Measurements from ENCODE around the gene SAG. TPM values are rescaled to one million over a fixed set of nuclear protein-coding genes. Genes with fewer than 3 reads are reported as not detected.

The SAG gene
- total RNA-seq, 1 donor from 2014 or later = 0.04 TPM

GRCh38 chr2:233317196-233317943 lies 9.8 kb downstream of the SAG start:
- DNase-seq = no peak
- ChIA-PET POLR2A (interaction anchor here (1.4 kb wide), 1 partner anchor 36 kb away, joined by 4 read pairs; the partner anchor contains the start of gene DGKD), CTCF (interaction anchor here (1.2 kb wide), 1 partner anchor 32 kb away, joined by 5 read pairs; no protein-coding TSS in a partner anchor)
- Mint-ChIP-seq H3K9me3 (no peaks in the 10 kb centered on the region), H3K36me3 (ENCODE audit: low read depth) (no peaks in the 10 kb centered on the region), H3K4me3 (no peak overlapping the region), H3K27me3 (no peaks in the 10 kb centered on the region), H3K27ac (no peak overlapping the region), H3K4me1 (peaks cover 42% of the 10 kb centered on the region)
- no peak for ATAC-seq (ENCODE audit: low read depth)
- TF ChIP-seq CTCF (IDR thresholded peaks at IDR 0.05) = no peak
- intact Hi-C loops (cut with micrococcal nuclease) = no loop called here

- ChIA-PET POLR2A (no interaction called here), CTCF (no interaction called here)
- Mint-ChIP-seq H3K4me3 (no peak overlapping the region), H3K9me3 (no peaks in the 10 kb centered on the region), H3K4me1 (peaks cover 46% of the 10 kb centered on the region), H3K36me3 (ENCODE audit: low read depth) (no peaks in the 10 kb centered on the region), H3K27ac (no peak overlapping the region), H3K27me3 (no peaks in the 10 kb centered on the region)
- intact Hi-C loops (cut with micrococcal nuclease) = no loop called here
- ATAC-seq (ENCODE audit: low read depth) (no peak), DNase-seq (no peak)
- TF ChIP-seq CTCF (IDR thresholded peaks at IDR 0.05) = no peak
These were observed 11.6 kb downstream of the SAG start for GRCh38 chr2:233319256-233319655.

- Mint-ChIP-seq H3K4me1 (peaks cover 55% of the 10 kb centered on the region), H3K27me3 (no peaks in the 10 kb centered on the region), H3K27ac (no peak overlapping the region), H3K36me3 (ENCODE audit: low read depth) (no peaks in the 10 kb centered on the region), H3K4me3 (no peak overlapping the region), H3K9me3 (no peaks in the 10 kb centered on the region)
- ATAC-seq (ENCODE audit: low read depth) (no peak), DNase-seq (no peak)
- POLR2A ChIA-PET = no interaction called here
- intact Hi-C loops (cut with micrococcal nuclease) = no loop called here
- no peak for TF ChIP-seq CTCF (IDR thresholded peaks at IDR 0.05)
- CTCF ChIA-PET = interaction anchor here (0.6 kb wide), 1 partner anchor 127 kb away, joined by 3 read pairs; no protein-coding TSS in a partner anchor
These were observed 12.9 kb downstream of the SAG start for GRCh38 chr2:233320470-233320869.

- Mint-ChIP-seq H3K36me3 (ENCODE audit: low read depth) (no peaks in the 10 kb centered on the region), H3K27me3 (no peaks in the 10 kb centered on the region), H3K4me3 (peak overlapping the region; percentile 39), H3K9me3 (no peaks in the 10 kb centered on the region), H3K27ac (no peak overlapping the region), H3K4me1 (peaks cover 60% of the 10 kb centered on the region)
- ChIA-PET CTCF (no interaction called here), POLR2A (interaction anchor here (1.3 to 2.9 kb wide), 2 partner anchors 10 to 32 kb away, joined by 15 to 25 read pairs; partner anchors contain the start of gene DGKD)
- DNase-seq (no peak), ATAC-seq (ENCODE audit: low read depth) (no peak)
- intact Hi-C loops (cut with micrococcal nuclease) = no loop called here
- no peak for TF ChIP-seq CTCF (IDR thresholded peaks at IDR 0.05)
These were observed 13.6 kb downstream of the SAG start for GRCh38 chr2:233321166-233321565.

GRCh38 chr2:233323851-233324250 lies 16.2 kb downstream of the SAG start:
- ChIA-PET CTCF (no interaction called here), POLR2A (interaction anchor here (1.6 to 2.9 kb wide), 2 partner anchors 7 to 10 kb away, joined by 4 to 25 read pairs; no protein-coding TSS in a partner anchor)

More at GRCh38 chr2:233323851-233324250, 16.2 kb downstream of the SAG start:
- Mint-ChIP-seq H3K9me3 (no peaks in the 10 kb centered on the region), H3K4me1 (peaks cover 56% of the 10 kb centered on the region), H3K27me3 (no peaks in the 10 kb centered on the region), H3K27ac (peak overlapping the region; percentile 57), H3K36me3 (ENCODE audit: low read depth) (no peaks in the 10 kb centered on the region), H3K4me3 (no peak overlapping the region)
- intact Hi-C loops (cut with micrococcal nuclease) = no loop called here
- no peak for TF ChIP-seq CTCF (IDR thresholded peaks at IDR 0.05)
- ATAC-seq (ENCODE audit: low read depth) (no peak), DNase-seq (no peak)
